Transverse colon (tissue), 4 donors: Measurements from ENCODE around the gene NECTIN4. TPM values are rescaled to one million over a fixed set of nuclear protein-coding genes. Genes with fewer than 3 reads are reported as not detected.

ENCODE experiments used
- DNase-seq: peaks from one replicate; pipeline ENCODE4 v3.0.0-alpha.2; 2019
- H3K27ac ChIP-seq, 4 donors: fragments of 200-600 bp; sonication (generic); 2 replicates each; pipeline ENCODE4 v1.5.1; 2016 to 2018; ENCODE audit warnings: inconsistent platforms in 4 of 4
- H3K27me3 ChIP-seq: fragments of 200-600 bp; sonication (generic); 2 replicates; pipeline ENCODE4 v1.5.1; 2017; ENCODE audit warnings: inconsistent platforms
- H3K36me3 ChIP-seq, 4 donors: fragments of 200-600 bp; sonication (generic); 2 replicates each; pipeline ENCODE4 v1.5.1; 2017 to 2019; ENCODE audit warnings: inconsistent platforms in 4 of 4
- H3K4me1 ChIP-seq, 4 donors: fragments of 200-600 bp; sonication (generic); 2 replicates each; pipeline ENCODE4 v1.5.1; 2017 to 2020; ENCODE audit warnings: inconsistent platforms in 4 of 4
- H3K4me3 ChIP-seq, 4 donors: fragments of 200-600 bp; sonication (generic); 1 replicate in 1 of 4; 2 replicates in 3 of 4; pipeline versions ENCODE4 v1.5.1 to v1.6.1; 2017 to 2019; ENCODE audit warnings: inconsistent platforms in 4 of 4
- H3K9me3 ChIP-seq, 2 donors: fragments of 200-600 bp; sonication (generic); 2 replicates each; pipeline ENCODE4 v1.5.1; 2017 to 2019; ENCODE audit warnings: inconsistent platforms in 2 of 2
- EP300 ChIP-seq: sonication (generic); formaldehyde crosslinking; IDR thresholded peaks from one replicate; pipeline ENCODE4 v1.6.1; 2017; ENCODE audit warnings: antibody characterized with exemption, low read depth
- POLR2A ChIP-seq: fragments of 450-650 bp; IDR thresholded peaks from one replicate; pipeline ENCODE4 v1.6.1; 2016; ENCODE audit warnings: antibody characterized with exemption, mild to moderate bottlenecking, moderate library complexity
- POLR2AphosphoS5 ChIP-seq, 3 donors: sonication (generic); formaldehyde crosslinking; IDR thresholded peaks; one replicate each; pipeline ENCODE4 v1.6.1; 2016; ENCODE audit warnings: antibody characterized with exemption in 3 of 3
- WGBS, 2 donors: methylation state at CpG; one replicate each; pipeline ENCODE4 v1.1.5; 2018; ENCODE audit warnings: low coverage in 1 of 2; 5-methylcytosine and 5-hydroxymethylcytosine counted together
- in situ Hi-C, 4 donors: fragments of 200-750 bp; cut with MboI; loops; one replicate each; pipeline versions ENCODE4 v1.15.0 to v1.15.1; 2017; ENCODE audit warnings: low sequenced_read_pairs in 3 of 4, low pct_ligation_motif_present in 1 of 4, low pct_unique_long_range_greater_than_20kb in 1 of 4
- intact Hi-C: fragments of 100-400 bp; cut with DNase I; formaldehyde crosslinking; loops from one replicate; pipeline ENCODE4 v1.15.1; 2023; ENCODE audit warnings: low total_unique reads
- total RNA-seq, 4 donors: library from RNA; depleted of rRNA; stranded (reverse); fragments of >200 nt; gene quantifications; one replicate each; pipeline ENCODE4 v1.1.0, GENCODE V29; 2016
- TF ChIP-seq, protein P1 (sequence below), 5 experiments: fragments of 200-600 bp in 3 of 5; fragments of 450-650 bp in 2 of 5; sonication (generic) in 3 of 5; IDR thresholded peaks; 1 replicate in 2 of 5; 2 replicates in 3 of 5; pipeline ENCODE4 v1.5.1; 2016 to 2017; ENCODE audit warnings: antibody characterized with exemption in 5 of 5, inconsistent platforms in 3 of 5, mild to moderate bottlenecking in 2 of 5, moderate library complexity in 1 of 5

NECTIN4 gene
- total RNA-seq, 4 donors from 2014 or later = 0.37 to 4.0 (median 0.82) TPM; not detected in 1

DNA sequence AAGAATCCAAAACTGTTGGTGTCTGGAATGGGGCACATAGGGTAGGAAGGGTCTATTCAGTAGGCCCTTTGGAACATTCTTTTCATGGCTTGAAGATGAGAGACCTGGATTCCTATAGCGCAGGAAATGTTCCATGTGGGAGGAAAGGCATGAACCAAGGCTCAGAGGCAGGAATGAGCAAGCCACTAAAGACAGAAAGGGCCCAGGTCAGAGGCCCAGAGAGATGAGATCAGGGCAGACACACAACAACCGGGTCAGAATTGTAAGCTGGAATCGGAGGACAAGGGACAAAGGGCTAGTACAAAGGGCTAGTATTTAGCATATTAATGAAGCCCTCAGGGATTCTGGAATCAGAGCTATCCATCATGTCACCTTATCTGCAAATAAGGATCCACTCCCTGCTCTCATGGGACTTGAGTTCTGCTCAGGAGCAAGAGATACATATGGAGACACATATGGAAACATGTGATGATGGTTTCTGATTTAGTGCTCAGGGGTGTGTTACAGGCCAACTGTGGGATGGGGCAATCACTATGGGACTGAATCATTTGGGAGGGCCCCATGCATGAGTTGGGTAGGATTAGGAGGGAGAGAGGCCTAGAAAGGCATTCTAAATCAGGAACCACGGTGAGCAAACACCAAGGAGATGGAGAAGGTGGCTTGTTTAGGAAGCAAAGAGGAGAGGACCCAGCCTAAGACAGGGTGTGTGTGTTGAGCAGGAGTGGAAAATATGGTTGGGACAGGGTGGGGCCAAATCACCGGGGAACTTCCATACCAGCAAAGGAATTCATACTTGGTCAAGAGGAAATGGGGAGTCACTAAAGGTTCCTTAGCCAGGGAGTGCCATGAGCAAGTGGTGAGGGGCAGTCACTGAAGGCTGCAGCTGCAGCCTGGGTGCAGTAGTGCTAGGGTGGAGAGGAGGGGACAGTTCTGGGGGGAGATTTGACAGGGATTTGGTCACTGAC lies 8.6 kb downstream of the NECTIN4 start:
- intact Hi-C loops (no loop called here), in situ Hi-C loops (loop anchor here in 1 of 4 donors (25.0 kb wide), 1 partner anchor 243 kb away; no protein-coding TSS in a partner anchor)
- no peak overlapping the region for H3K27ac ChIP-seq
- WGBS, 2 donors = 76 to 80% methylated on average over 5 of the region's 5 CpGs
- H3K4me3 ChIP-seq = no peak overlapping the region
- H3K4me1 ChIP-seq = peaks cover 8 to 13% (median 10%) of the 10 kb centered on the region in 4 donors
- H3K27me3 ChIP-seq = no peaks in the 10 kb centered on the region
- H3K9me3 ChIP-seq = no peaks in the 10 kb centered on the region
- H3K36me3 ChIP-seq = no peaks in the 10 kb centered on the region
- no peak for DNase-seq
- TF ChIP-seq, protein P1, sequence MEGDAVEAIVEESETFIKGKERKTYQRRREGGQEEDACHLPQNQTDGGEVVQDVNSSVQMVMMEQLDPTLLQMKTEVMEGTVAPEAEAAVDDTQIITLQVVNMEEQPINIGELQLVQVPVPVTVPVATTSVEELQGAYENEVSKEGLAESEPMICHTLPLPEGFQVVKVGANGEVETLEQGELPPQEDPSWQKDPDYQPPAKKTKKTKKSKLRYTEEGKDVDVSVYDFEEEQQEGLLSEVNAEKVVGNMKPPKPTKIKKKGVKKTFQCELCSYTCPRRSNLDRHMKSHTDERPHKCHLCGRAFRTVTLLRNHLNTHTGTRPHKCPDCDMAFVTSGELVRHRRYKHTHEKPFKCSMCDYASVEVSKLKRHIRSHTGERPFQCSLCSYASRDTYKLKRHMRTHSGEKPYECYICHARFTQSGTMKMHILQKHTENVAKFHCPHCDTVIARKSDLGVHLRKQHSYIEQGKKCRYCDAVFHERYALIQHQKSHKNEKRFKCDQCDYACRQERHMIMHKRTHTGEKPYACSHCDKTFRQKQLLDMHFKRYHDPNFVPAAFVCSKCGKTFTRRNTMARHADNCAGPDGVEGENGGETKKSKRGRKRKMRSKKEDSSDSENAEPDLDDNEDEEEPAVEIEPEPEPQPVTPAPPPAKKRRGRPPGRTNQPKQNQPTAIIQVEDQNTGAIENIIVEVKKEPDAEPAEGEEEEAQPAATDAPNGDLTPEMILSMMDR (IDR thresholded peaks at IDR 0.05) = no peak
- TF ChIP-seq POLR2A = no peak
- no peak for TF ChIP-seq POLR2AphosphoS5 (IDR thresholded peaks at IDR 0.05)
- TF ChIP-seq EP300 = no peak

DNA sequence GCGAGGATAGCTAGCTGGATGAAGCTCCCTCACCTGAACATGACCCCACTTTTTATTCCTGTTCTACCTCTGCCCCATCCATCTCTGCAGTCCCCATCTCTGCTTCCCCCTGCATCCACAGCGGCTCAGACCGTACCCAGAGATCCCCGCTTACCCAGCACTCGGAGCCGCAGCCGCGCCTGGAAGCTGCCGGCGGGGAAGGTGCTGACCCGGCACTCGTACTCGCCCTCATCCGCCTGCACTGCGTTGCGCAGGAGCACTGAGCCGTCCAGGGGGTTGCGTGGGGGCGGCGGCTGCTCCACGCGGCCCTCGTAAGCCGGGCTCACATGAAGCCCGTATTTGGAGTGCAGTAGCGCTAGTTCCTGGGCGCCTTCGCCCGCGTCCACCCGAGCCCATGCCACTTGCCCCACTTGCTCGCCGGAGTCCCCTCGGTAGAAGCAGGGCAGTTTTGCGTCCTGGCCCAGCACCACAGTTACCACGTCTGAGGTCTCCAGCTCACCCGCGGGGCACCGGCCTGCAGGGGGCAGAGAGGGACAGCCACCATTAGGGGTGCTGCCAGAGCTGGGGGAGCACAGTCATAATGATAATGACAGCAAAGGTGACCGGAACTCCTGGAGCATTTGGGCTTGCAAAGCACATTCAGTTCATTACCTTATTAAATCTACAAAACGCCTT lies 9.8 kb downstream of the NECTIN4 start:
- Histone ChIP-seq H3K4me1 (peaks cover 8 to 13% (median 10%) of the 10 kb centered on the region in 4 donors), H3K4me3 (no peak overlapping the region), H3K36me3 (no peaks in the 10 kb centered on the region), H3K27ac (no peak overlapping the region), H3K27me3 (no peaks in the 10 kb centered on the region), H3K9me3 (no peaks in the 10 kb centered on the region)
- 78 to 81% methylated on average over 5 to 41 of the region's 41 CpGs for WGBS, 2 donors
- in situ Hi-C loops = loop anchor here in 1 of 4 donors (25.0 kb wide), 1 partner anchor 242 kb away; no protein-coding TSS in a partner anchor
- TF ChIP-seq POLR2AphosphoS5 (IDR thresholded peaks at IDR 0.05) (no peak), EP300 (no peak), POLR2A (no peak)
- TF ChIP-seq, protein P1 (IDR thresholded peaks at IDR 0.05) = no peak
- intact Hi-C loops = no loop called here
- no peak for DNase-seq

DNA sequence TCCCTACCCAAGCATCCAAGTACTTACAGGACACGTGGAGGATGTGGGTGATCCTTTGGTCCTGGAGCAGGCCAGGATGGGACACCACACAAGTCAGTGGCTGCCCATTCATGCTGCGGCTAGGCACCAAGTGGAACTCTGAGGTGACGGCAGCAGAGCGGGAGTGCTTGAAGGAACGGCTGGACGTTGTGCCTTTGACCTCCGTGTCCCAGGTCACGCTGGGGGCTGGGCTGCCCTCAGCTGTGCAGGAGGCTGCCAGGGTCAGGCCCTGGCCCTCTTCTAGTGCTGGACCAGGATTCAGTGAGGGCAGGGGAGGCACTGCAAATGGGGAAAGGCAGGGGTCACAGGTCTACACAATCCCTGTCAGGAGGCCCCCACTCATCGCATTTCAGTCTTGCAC lies 11.9 kb downstream of the NECTIN4 start:
- H3K36me3 ChIP-seq = no peaks in the 10 kb centered on the region
- in situ Hi-C loops = loop anchor here in 1 of 4 donors (25.0 kb wide), 1 partner anchor 240 kb away; no protein-coding TSS in a partner anchor
- TF ChIP-seq EP300 = no peak
- TF ChIP-seq POLR2A = no peak
- TF ChIP-seq, protein P1 (IDR thresholded peaks at IDR 0.05) = no peak
- TF ChIP-seq POLR2AphosphoS5 (IDR thresholded peaks at IDR 0.05) = no peak
- no peak overlapping the region for H3K27ac ChIP-seq
- H3K4me1 ChIP-seq = no peaks in the 10 kb centered on the region
- H3K9me3 ChIP-seq = no peaks in the 10 kb centered on the region
- intact Hi-C loops = no loop called here
- H3K4me3 ChIP-seq = no peak overlapping the region
- H3K27me3 ChIP-seq = no peaks in the 10 kb centered on the region
- WGBS, 2 donors = 77% methylated on average over 9 of the region's 9 CpGs; no CpG with 5 or more reads in 1 of the 2 donors
- no peak for DNase-seq

DNA sequence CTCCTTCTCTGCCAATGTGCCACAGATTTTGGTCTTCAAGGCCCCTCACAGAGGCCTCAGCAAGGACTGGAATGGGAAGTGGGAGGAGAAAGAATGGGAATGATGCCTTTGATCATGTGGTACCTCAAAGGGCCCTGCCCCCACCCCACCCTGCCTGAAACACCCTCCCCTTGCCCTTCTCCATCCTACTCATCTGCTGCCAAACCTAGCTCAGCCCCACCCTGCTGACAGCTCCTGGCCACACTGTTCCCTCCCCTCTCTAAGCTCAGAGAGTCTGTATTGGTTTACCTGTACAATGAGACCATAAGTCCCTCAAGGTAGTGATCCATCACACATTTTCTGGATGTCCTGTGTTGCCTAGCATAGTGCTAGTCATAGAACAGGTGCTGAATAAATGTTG lies 12.9 kb downstream of the NECTIN4 start:
- TF ChIP-seq EP300 (no peak), POLR2AphosphoS5 (IDR thresholded peaks at IDR 0.05) (no peak), POLR2A (no peak)
- TF ChIP-seq, protein P1 (IDR thresholded peaks at IDR 0.05) = no peak
- no peak overlapping the region for H3K27ac ChIP-seq
- no peaks in the 10 kb centered on the region for H3K27me3 ChIP-seq
- peaks cover 0 to 2% (median 0%) of the 10 kb centered on the region in 4 donors for H3K4me1 ChIP-seq
- in situ Hi-C loops = loop anchor here in 1 of 4 donors (25.0 kb wide), 1 partner anchor 239 kb away; no protein-coding TSS in a partner anchor
- no peaks in the 10 kb centered on the region for H3K9me3 ChIP-seq
- no peak overlapping the region for H3K4me3 ChIP-seq
- H3K36me3 ChIP-seq = no peaks in the 10 kb centered on the region
- DNase-seq = no peak
- intact Hi-C loops = no loop called here
